GM23338 (cell line): ENCODE data around the gene NT5M. TPM values are rescaled to one million over a fixed set of nuclear protein-coding genes. Genes with fewer than 3 reads are reported as not detected.

ENCODE experiments used
- ATAC-seq: fragments of 200-7000 bp; cut with Tn5 transposase; 3 replicates; pipeline ENCODE4 v1.9.1; 2020
- DNase-seq: peaks from one replicate; pipeline ENCODE4 v3.0.0-alpha.2; 2015; ENCODE audit warnings: low spot score
- H2AFZ ChIP-seq: fragments of 200-600 bp; sonication (generic); 2 replicates; pipeline ENCODE4 v1.8.0; 2016; ENCODE audit warnings: antibody characterized with exemption, mild to moderate bottlenecking, moderate library complexity
- H3F3A ChIP-seq: fragments of 200-600 bp; sonication (generic); replicated peaks from 2 replicates; pipeline ENCODE4 v1.8.0; 2017; ENCODE audit warnings: antibody characterized with exemption, mixed run types, low read depth
- H3K27ac ChIP-seq: fragments of 200-600 bp; sonication (generic); 2 replicates; pipeline ENCODE4 v1.6.1; 2016; ENCODE audit warnings: low read depth
- H3K27me3 ChIP-seq: fragments of 200-600 bp; sonication (generic); 2 replicates; pipeline ENCODE4 v1.8.0; 2016; ENCODE audit warnings: mild to moderate bottlenecking, mixed run types, moderate library complexity; ENCODE audit not compliant: insufficient read depth
- H3K36me3 ChIP-seq: fragments of 200-600 bp; sonication (generic); 2 replicates; pipeline ENCODE4 v1.8.0; 2016; ENCODE audit warnings: mild to moderate bottlenecking; ENCODE audit not compliant: insufficient read depth
- H3K4me1 ChIP-seq: fragments of 200-600 bp; sonication (generic); 2 replicates; pipeline ENCODE4 v1.8.0; 2016; ENCODE audit warnings: mild to moderate bottlenecking, moderate library complexity; ENCODE audit not compliant: insufficient read depth
- H3K4me2 ChIP-seq: fragments of 200-600 bp; sonication (generic); 2 replicates; pipeline ENCODE4 v1.7.1; 2017; ENCODE audit warnings: mixed run types
- H3K4me3 ChIP-seq: fragments of 200-600 bp; sonication (generic); 2 replicates; pipeline ENCODE4 v1.6.1; 2016; ENCODE audit warnings: mixed run types
- H3K79me2 ChIP-seq: fragments of 200-600 bp; sonication (generic); replicated peaks from 2 replicates; pipeline ENCODE4 v1.8.0; 2017; ENCODE audit warnings: mild to moderate bottlenecking; ENCODE audit not compliant: insufficient read depth
- H3K9me2 ChIP-seq: fragments of 200-600 bp; sonication (generic); 2 replicates; pipeline ENCODE4 v1.8.0; 2017; ENCODE audit not compliant: insufficient read depth
- H4K20me1 ChIP-seq: fragments of 200-600 bp; sonication (generic); replicated peaks from 2 replicates; pipeline ENCODE4 v1.8.0; 2017; ENCODE audit warnings: mild to moderate bottlenecking; ENCODE audit not compliant: insufficient read depth
- H3K27ac Mint-ChIP-seq: 2 replicates; pipeline ENCODE4 v1.8.0; 2020; ENCODE audit warnings: inconsistent platforms, mild to moderate bottlenecking, moderate library complexity, mixed read lengths
- H3K27me3 Mint-ChIP-seq: 3 replicates; pipeline ENCODE4 v1.8.0; 2022; ENCODE audit warnings: low read depth, mild to moderate bottlenecking, moderate library complexity, mixed read lengths, inconsistent platforms; ENCODE audit not compliant: insufficient read depth, poor library complexity
- H3K36me3 Mint-ChIP-seq: 3 replicates; pipeline ENCODE4 v1.8.0; 2021; ENCODE audit warnings: low read depth, mild to moderate bottlenecking, inconsistent platforms, moderate library complexity, mixed read lengths
- H3K4me1 Mint-ChIP-seq: 3 replicates; pipeline ENCODE4 v1.8.0; 2020; ENCODE audit warnings: mild to moderate bottlenecking, inconsistent platforms, mixed read lengths
- H3K4me3 Mint-ChIP-seq: 3 replicates; pipeline ENCODE4 v1.8.0; 2021; ENCODE audit warnings: moderate library complexity, mild to moderate bottlenecking, inconsistent platforms, mixed read lengths
- H3K9me3 Mint-ChIP-seq: 3 replicates; pipeline ENCODE4 v1.8.0; 2020; ENCODE audit warnings: moderate library complexity, mild to moderate bottlenecking, inconsistent platforms, mixed read lengths
- EZH2 ChIP-seq: fragments of 200-600 bp; sonication (generic); IDR thresholded peaks from one replicate; pipeline ENCODE4 v1.8.0; 2017; ENCODE audit warnings: antibody characterized with exemption, mild to moderate bottlenecking, low read depth; ENCODE audit not compliant: unreplicated experiment
- EZH2phosphoT487 ChIP-seq: fragments of 200-600 bp; sonication (generic); IDR thresholded peaks from one replicate; pipeline ENCODE4 v1.8.1; 2018; ENCODE audit warnings: antibody characterized with exemption; ENCODE audit not compliant: unreplicated experiment
- JUNB ChIP-seq: IDR thresholded peaks from one replicate; pipeline ENCODE4 v1.6.1; 2016; ENCODE audit warnings: antibody characterized with exemption; ENCODE audit not compliant: unreplicated experiment
- NANOG ChIP-seq: IDR thresholded peaks from 2 replicates; pipeline ENCODE4 v1.6.1; 2016; ENCODE audit warnings: antibody characterized with exemption, borderline replicate concordance
- POLR2AphosphoS5 ChIP-seq: IDR thresholded peaks from 2 replicates; pipeline ENCODE4 v1.6.1; 2016; ENCODE audit warnings: antibody characterized with exemption, low read depth
- REST ChIP-seq: IDR thresholded peaks from one replicate; pipeline ENCODE4 v1.6.1; 2018; ENCODE audit warnings: antibody characterized with exemption; ENCODE audit not compliant: unreplicated experiment
- STAT1 ChIP-seq: IDR thresholded peaks from one replicate; pipeline ENCODE4 v1.6.1; 2016; ENCODE audit warnings: antibody characterized with exemption; ENCODE audit not compliant: unreplicated experiment
- ZNF114 ChIP-seq: fragments of 250-450 bp; sonication (Bioruptor Pico); IDR thresholded peaks from 2 replicates; pipeline ENCODE4 v1.5.0; 2020; ENCODE audit warnings: mild to moderate bottlenecking, moderate library complexity
- ZNF331 ChIP-seq: fragments of 250-450 bp; sonication (Bioruptor Pico); IDR thresholded peaks from 2 replicates; pipeline ENCODE4 v1.5.0; 2020; ENCODE audit warnings: low read depth, mild to moderate bottlenecking, moderate library complexity
- polyA plus RNA-seq: library from polyadenylated mRNA; unstranded; fragments of >200 nt; fragmentation: Nextera tagmentation; extraction: Ambion mirVana; gene quantifications from 2 replicates; pipeline ENCODE4 v1.2.1, GENCODE V29; 2016
- total RNA-seq: library from RNA; depleted of rRNA; stranded (reverse); fragments of >200 nt; shearing (Covaris generic); gene quantifications from 2 replicates; pipeline ENCODE4 v1.2.3, GENCODE V29; 2014

The NT5M gene
- total and polyA plus RNA-seq, 2 experiments from 2014 or later = 6.0 to 10.6 TPM

- no peak for TF ChIP-seq REST
These were observed 69.8 kb downstream of the NT5M start (continued) for GRCh38 chr17:17372856-17373520.

- Histone ChIP-seq H2AFZ (no peak overlapping the region), H3K9me2 (no peaks in the 10 kb centered on the region), H3K79me2 (no peaks in the 10 kb centered on the region), H3K27ac (no peak overlapping the region), H3K27me3 (no peaks in the 10 kb centered on the region), H3K4me2 (no peak overlapping the region), H4K20me1 (no peaks in the 10 kb centered on the region), H3K4me3 (no peak overlapping the region), H3F3A (no peaks in the 10 kb centered on the region), H3K4me1 (no peaks in the 10 kb centered on the region), H3K36me3 (no peaks in the 10 kb centered on the region)
- Mint-ChIP-seq H3K27me3 (peaks cover 9% of the 10 kb centered on the region), H3K9me3 (no peaks in the 10 kb centered on the region), H3K4me1 (no peaks in the 10 kb centered on the region), H3K27ac (no peak overlapping the region), H3K4me3 (no peak overlapping the region), H3K36me3 (no peaks in the 10 kb centered on the region)
- TF ChIP-seq REST = no peak
- TF ChIP-seq ZNF114 (CRISPR knock-in tag) = no peak
- no peak for TF ChIP-seq JUNB
- TF ChIP-seq STAT1 = no peak
- no peak for TF ChIP-seq NANOG
- DNase-seq (no peak), ATAC-seq (no peak)
These were observed 72.7 kb downstream of the NT5M start for GRCh38 chr17:17375841-17376240.

GRCh38 chr17:17376362-17376761, 73.2 kb downstream of the NT5M start:
- H3K9me3 Mint-ChIP-seq = no peaks in the 10 kb centered on the region
- no peak for ATAC-seq
- TF ChIP-seq REST = no peak
- TF ChIP-seq EZH2 = no peak
- TF ChIP-seq ZNF114 (CRISPR knock-in tag) = no peak
- TF ChIP-seq POLR2AphosphoS5 = no peak
- TF ChIP-seq ZNF331 (CRISPR knock-in tag) = no peak
- no peak for TF ChIP-seq EZH2phosphoT487
- TF ChIP-seq STAT1 = no peak

More at GRCh38 chr17:17376362-17376761, 73.2 kb downstream of the NT5M start:
- no peak for DNase-seq
- no peaks in the 10 kb centered on the region for H4K20me1 ChIP-seq
- no peaks in the 10 kb centered on the region for H3K9me2 ChIP-seq
- no peak overlapping the region for H3K4me2 ChIP-seq
- Mint-ChIP-seq H3K27me3 (peaks cover 9% of the 10 kb centered on the region), H3K4me3 (no peak overlapping the region), H3K4me1 (peaks cover under 1% of the 10 kb centered on the region; the same call in 2 of the 3 replicates), H3K36me3 (no peaks in the 10 kb centered on the region), H3K27ac (no peak overlapping the region)
- H3F3A ChIP-seq = no peaks in the 10 kb centered on the region
- no peaks in the 10 kb centered on the region for H3K79me2 ChIP-seq
- no peak overlapping the region for H3K4me3 ChIP-seq
- H3K27ac ChIP-seq = no peak overlapping the region
- no peaks in the 10 kb centered on the region for H3K4me1 ChIP-seq
- no peaks in the 10 kb centered on the region for H3K36me3 ChIP-seq
- no peak overlapping the region for H2AFZ ChIP-seq
- no peaks in the 10 kb centered on the region for H3K27me3 ChIP-seq
